T-helper 1 cell treated with Interleukin-12 subunit alpha and Interleukin-12 subunit beta and Interleukin-4 antibody, amounts not matched to agents 30 μg/mL and 1 μg/mL, for 36 hours (primary cell): ENCODE data around the gene CCDC71L.

Source experiments
- H3K27ac Mint-ChIP-seq: one replicate; pipeline ENCODE4 v1.8.0; 2021; ENCODE audit warnings: mild to moderate bottlenecking, mixed read lengths
- H3K27me3 Mint-ChIP-seq: one replicate; pipeline ENCODE4 v1.8.0; 2021; ENCODE audit warnings: low read depth, mixed read lengths
- H3K36me3 Mint-ChIP-seq: one replicate; pipeline ENCODE4 v1.8.0; 2021; ENCODE audit warnings: low read depth, mixed read lengths
- H3K4me1 Mint-ChIP-seq: one replicate; pipeline ENCODE4 v1.8.0; 2021; ENCODE audit warnings: low read depth, mixed read lengths
- H3K4me3 Mint-ChIP-seq: one replicate; pipeline ENCODE4 v1.8.0; 2021; ENCODE audit warnings: mild to moderate bottlenecking, moderate library complexity, mixed read lengths
- H3K9me3 Mint-ChIP-seq: one replicate; pipeline ENCODE4 v1.8.0; 2021; ENCODE audit warnings: mixed read lengths

CCDC71L gene

DNA sequence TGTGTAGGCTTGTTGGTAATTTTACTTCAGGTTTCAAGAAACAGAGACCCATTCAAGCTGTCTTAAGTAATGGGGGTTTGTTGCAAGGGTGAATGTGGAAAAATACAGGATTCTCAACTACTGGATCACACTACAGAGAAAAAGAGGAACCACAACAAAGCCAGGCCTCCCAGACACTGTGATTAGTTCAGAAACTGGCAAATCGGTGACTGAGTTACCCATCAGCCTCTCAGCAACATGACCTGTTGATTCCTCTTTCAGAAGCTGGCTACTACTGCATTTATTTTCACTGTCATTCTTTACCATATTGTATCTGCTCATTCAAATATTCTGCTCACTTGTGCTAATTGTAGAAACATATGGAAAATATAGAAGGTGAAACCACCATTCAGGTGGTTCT is 16.0 kb downstream of the CCDC71L start:
- Mint-ChIP-seq H3K9me3 (no peaks in the 10 kb centered on the region), H3K27ac (no peak overlapping the region), H3K27me3 (peaks cover 7% of the 10 kb centered on the region), H3K36me3 (no peaks in the 10 kb centered on the region), H3K4me1 (no peaks in the 10 kb centered on the region), H3K4me3 (no peak overlapping the region)

GRCh38 chr7:106643216-106644000 is 17.6 kb downstream of the CCDC71L start:
- H3K4me1 Mint-ChIP-seq, result no peaks in the 10 kb centered on the region
- peaks cover 15% of the 10 kb centered on the region for H3K27me3 Mint-ChIP-seq
- no peaks in the 10 kb centered on the region for H3K36me3 Mint-ChIP-seq
- H3K9me3 Mint-ChIP-seq, result no peaks in the 10 kb centered on the region
- H3K27ac Mint-ChIP-seq, result no peak overlapping the region
- H3K4me3 Mint-ChIP-seq, result no peak overlapping the region

DNA sequence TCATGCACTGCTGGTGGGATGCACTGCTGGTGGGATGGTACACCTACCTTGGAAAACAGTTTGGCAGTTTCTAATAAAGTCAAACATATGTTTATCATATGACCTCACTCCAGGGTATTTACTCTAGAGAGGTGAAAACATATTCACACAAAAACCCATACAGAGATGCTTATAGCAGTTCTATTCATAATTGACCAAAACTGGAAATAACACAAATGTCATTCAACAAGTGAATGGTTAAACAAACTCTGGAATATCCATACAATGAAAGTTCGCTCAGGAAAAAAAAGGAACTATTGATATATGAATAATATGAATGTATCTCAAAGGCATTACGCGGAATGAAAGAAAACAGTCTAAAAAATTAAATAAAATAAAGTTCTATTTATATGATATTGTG is 19.5 kb downstream of the CCDC71L start:
- no peaks in the 10 kb centered on the region for H3K36me3 Mint-ChIP-seq
- no peaks in the 10 kb centered on the region for H3K9me3 Mint-ChIP-seq
- H3K27ac Mint-ChIP-seq, result no peak overlapping the region
- no peaks in the 10 kb centered on the region for H3K4me1 Mint-ChIP-seq
- peaks cover 18% of the 10 kb centered on the region for H3K27me3 Mint-ChIP-seq
- no peak overlapping the region for H3K4me3 Mint-ChIP-seq

DNA sequence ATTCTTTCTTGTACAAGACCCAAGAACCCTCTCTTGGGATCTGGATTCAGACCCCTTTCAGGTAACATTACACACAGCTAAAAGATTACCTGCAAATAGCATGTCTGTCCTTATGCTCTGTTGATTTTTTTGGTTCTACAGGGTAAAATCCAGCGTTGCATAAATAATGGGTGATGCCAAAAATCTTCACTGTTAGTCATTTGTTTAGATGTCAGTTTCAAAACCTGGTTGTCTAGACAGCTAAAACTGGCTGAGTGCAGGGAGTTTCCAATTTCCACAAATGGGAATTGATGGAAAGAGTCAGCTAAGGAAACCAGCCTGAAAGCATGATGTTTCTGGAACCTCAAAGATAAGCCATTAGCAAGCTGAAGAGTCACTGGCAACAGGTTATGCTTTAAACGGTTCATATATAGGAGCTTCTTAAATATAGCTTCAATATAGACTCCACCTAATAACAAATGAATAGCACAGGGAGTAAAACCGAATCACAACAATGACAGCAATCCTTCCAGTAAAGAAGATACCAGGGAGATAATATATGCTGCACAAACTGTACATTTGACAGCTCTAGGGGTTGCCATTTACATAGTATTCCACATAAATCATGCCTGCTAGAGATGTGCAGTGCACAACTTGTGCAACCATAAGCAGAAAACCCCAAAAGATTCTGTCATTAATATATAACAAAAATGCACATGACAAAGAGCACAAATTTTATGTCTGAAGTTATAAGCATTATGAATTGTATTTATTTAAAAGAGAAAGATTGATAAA is 20.4 kb downstream of the CCDC71L start:
- Mint-ChIP-seq H3K4me3 (no peak overlapping the region), H3K9me3 (no peaks in the 10 kb centered on the region), H3K36me3 (no peaks in the 10 kb centered on the region), H3K27me3 (peaks cover 18% of the 10 kb centered on the region), H3K27ac (no peak overlapping the region), H3K4me1 (no peaks in the 10 kb centered on the region)

DNA sequence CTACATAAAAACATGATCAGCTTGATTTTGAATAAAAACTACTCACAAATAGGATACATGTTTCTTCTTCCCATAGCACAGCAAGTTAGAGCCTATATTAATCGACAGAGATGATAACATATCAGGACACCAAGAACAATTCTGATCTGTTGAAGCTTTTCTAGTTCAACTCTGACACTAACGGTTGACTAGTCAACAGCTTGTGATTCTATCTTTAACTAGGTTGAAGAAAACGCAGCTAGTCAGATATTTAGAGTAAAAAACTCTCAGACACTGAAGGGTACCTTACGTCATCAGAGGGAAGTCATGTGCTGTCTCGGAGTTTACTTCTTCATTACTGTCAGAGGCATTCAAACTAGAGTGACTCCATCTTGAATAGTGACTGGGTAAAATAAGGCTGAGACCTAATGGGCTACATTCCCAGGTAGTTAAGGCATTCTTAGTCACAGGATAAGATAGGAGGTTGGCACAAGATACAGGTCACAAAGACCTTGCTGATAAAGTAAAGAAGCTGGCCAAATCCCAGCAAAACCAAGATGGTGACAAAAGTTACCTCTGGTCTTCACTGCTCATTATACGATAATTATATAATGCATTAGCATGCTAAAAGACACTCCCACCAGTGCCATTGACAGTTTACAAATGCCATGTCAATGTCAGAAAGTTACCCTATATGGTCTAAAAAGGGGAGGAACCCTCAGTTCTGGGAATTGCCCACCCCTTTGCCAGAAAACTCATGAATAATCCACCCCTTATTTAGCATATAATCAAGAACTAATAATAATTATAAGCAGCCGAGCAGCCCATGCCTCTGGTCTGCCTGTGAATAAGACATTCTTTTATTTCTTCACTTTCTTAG is 21.3 kb downstream of the CCDC71L start:
- Mint-ChIP-seq H3K36me3 (no peaks in the 10 kb centered on the region), H3K9me3 (no peaks in the 10 kb centered on the region), H3K27me3 (peaks cover 22% of the 10 kb centered on the region)

GRCh38 chr7:106635411-106635810 is 25.5 kb downstream of the CCDC71L start:
- Mint-ChIP-seq H3K9me3 (no peaks in the 10 kb centered on the region), H3K36me3 (no peaks in the 10 kb centered on the region), H3K4me3 (no peak overlapping the region), H3K27ac (no peak overlapping the region), H3K27me3 (peaks cover 18% of the 10 kb centered on the region), H3K4me1 (no peaks in the 10 kb centered on the region)

More for the DNA sequence above, 21.3 kb downstream of the CCDC71L start:
- H3K4me1 Mint-ChIP-seq, result no peaks in the 10 kb centered on the region
- no peak overlapping the region for H3K4me3 Mint-ChIP-seq
- H3K27ac Mint-ChIP-seq, result no peak overlapping the region

DNA sequence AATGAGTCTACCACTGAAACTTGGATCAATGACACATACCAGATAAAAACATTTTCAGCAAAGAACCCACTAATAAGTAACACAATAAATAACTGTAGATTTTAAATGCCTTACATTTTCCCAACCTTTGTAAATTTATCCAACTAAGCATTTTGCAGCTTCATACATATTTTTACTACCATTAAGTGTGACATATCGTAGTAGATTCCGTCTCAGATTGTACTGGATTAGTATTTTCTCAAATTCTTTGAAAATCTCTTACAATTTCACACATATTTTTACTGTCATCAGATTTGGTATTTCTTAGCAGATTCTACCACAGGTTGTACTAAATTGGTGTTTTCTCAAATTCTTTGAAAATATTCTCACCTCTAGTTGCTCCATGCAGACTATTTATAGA is 26.0 kb downstream of the CCDC71L start:
- H3K36me3 Mint-ChIP-seq, result no peaks in the 10 kb centered on the region
- H3K4me1 Mint-ChIP-seq, result no peaks in the 10 kb centered on the region
- H3K27ac Mint-ChIP-seq, result no peak overlapping the region
- H3K27me3 Mint-ChIP-seq, result peaks cover 18% of the 10 kb centered on the region
- no peaks in the 10 kb centered on the region for H3K9me3 Mint-ChIP-seq
- no peak overlapping the region for H3K4me3 Mint-ChIP-seq

GRCh38 chr7:106630648-106631047 is 30.3 kb downstream of the CCDC71L start:
- Mint-ChIP-seq H3K4me1 (no peaks in the 10 kb centered on the region), H3K9me3 (no peaks in the 10 kb centered on the region), H3K27ac (no peak overlapping the region), H3K36me3 (no peaks in the 10 kb centered on the region), H3K4me3 (no peak overlapping the region), H3K27me3 (peaks cover 7% of the 10 kb centered on the region)

DNA sequence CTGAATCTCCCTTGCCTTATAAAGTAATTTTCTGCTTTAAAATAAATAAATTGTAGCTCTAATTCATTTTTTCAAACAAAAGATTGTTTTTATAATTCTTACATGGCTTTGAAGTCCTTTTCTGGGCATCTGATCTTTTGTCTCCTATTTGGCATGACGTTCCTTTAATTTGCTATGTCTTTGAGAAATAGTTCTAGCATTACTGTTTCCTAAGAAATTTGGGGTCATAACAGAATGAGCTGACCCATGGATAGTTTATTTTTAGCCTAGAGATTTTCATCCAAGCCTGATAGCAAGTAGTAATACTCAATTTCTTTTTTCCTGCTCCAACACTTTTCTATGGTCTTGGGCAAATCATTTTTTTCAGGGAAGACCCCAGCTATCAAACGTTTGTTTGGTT is 31.4 kb downstream of the CCDC71L start:
- Mint-ChIP-seq H3K36me3 (no peaks in the 10 kb centered on the region), H3K27me3 (peaks cover 3% of the 10 kb centered on the region), H3K27ac (no peak overlapping the region), H3K4me1 (no peaks in the 10 kb centered on the region), H3K9me3 (no peaks in the 10 kb centered on the region), H3K4me3 (no peak overlapping the region)

DNA sequence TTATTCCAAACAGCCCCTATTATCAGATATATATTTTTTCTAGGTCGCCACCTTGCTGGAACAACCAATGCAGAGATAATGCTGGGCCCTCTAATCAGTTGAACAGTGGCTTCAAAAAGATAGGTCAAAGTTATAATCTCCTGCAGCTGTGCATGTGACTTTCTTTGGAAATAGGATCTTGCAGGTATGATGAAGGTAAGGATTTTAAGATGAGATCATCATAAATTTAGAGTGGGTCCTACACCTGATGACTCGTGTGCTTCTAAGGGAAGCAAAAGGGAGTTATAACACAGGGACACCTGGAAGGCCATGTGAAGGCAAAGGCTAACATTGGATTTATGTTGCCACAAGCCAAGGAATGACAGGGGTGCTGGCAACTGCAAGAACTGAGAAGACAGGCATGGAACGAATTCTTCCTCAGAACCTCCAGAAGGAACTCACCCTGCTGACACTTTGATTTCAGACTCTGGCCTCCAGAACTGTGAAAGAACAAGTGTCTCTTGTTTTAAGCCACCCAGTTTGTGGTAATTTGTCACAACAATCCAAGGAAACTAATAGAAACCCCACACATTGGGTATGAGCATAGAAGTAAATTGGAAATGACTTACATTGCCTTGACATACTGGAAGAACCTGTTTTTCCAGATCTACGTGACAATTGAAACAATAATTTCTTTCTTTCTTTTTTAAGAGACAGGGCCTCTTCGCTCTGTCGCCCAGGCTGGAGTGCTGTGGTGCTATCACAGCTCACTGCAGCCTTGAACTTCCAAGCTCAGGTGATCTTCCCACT is 34.4 kb downstream of the CCDC71L start:
- Mint-ChIP-seq H3K4me3 (no peak overlapping the region), H3K27me3 (peaks cover 3% of the 10 kb centered on the region), H3K9me3 (peaks cover 6% of the 10 kb centered on the region), H3K4me1 (no peaks in the 10 kb centered on the region), H3K36me3 (no peaks in the 10 kb centered on the region), H3K27ac (no peak overlapping the region)

DNA sequence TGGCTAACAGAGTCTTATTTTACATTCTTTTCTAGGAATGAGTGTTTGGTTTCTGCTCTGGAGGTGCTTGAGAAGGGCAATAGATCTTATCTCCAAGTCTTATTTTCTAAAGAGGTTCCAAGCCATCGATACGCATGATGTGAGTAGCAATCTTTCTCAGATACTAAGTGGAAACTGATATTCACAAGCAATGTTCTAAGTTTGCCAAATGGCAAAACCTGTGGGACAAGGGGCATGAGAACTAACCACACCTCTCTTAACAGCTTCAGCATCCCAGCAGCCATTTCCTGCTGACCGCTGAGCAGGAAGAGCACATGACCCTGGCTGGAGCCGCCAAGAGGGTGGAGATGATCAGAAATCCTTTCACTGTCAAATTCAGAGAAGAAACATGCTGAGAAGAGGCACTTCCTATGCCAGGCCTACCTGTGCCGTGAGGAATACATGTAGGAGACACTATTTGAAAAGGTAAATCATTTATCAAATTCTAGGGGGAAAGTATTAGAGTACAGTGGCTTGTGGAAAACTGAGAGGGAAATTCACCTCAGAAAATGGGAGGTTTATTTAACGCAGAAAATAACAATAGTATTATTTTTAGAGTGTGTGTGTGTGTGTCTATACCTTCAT is 35.2 kb downstream of the CCDC71L start:
- H3K27ac Mint-ChIP-seq, result no peak overlapping the region
- H3K9me3 Mint-ChIP-seq, result peaks cover 10% of the 10 kb centered on the region
- peaks cover 3% of the 10 kb centered on the region for H3K27me3 Mint-ChIP-seq

DNA sequence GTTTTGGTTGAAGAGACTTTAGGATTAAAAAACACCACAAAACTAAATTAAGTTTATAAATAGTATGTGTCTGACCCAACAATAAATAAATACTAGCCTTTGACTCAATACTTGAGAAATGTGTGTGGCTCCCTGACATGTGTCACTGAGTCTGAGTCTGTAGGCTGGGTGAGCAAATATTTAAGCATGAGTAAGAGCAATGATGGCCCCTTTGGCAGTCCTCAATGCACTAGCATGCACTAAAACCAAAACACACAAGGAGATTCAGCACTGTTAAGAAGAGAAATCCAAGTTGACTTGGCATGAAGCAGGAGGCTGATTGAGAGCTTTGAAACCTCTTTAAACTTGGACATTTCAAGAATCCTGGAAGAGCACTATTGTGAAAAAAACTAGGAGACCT is 37.1 kb downstream of the CCDC71L start:
- Mint-ChIP-seq H3K27me3 (peaks cover 3% of the 10 kb centered on the region), H3K4me3 (no peak overlapping the region), H3K4me1 (no peaks in the 10 kb centered on the region), H3K9me3 (peaks cover 16% of the 10 kb centered on the region), H3K36me3 (no peaks in the 10 kb centered on the region), H3K27ac (no peak overlapping the region)

More for the DNA sequence above, 35.2 kb downstream of the CCDC71L start:
- H3K4me1 Mint-ChIP-seq, result no peaks in the 10 kb centered on the region
- H3K4me3 Mint-ChIP-seq, result no peak overlapping the region
- no peaks in the 10 kb centered on the region for H3K36me3 Mint-ChIP-seq

DNA sequence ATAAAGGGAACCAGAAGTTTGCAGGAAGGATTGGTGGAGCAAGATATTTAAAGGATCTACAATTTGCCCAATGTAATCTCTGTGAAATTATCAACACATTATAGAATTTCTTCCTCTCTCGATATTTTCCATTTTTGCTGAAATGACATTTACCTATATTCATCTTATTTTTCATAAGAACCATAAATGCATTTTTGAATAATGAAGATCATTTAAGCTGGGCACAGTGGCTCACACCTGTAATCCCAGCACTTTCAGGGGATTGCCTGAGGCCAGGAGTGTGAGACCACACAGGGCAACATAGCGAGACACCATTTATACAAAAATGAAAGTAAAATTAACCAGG is 37.7 kb downstream of the CCDC71L start:
- Mint-ChIP-seq H3K4me1 (no peaks in the 10 kb centered on the region), H3K27ac (no peak overlapping the region)

More for the DNA sequence above, 37.7 kb downstream of the CCDC71L start:
- H3K36me3 Mint-ChIP-seq, result no peaks in the 10 kb centered on the region
- no peak overlapping the region for H3K4me3 Mint-ChIP-seq
- peaks cover 16% of the 10 kb centered on the region for H3K9me3 Mint-ChIP-seq
- H3K27me3 Mint-ChIP-seq, result no peaks in the 10 kb centered on the region
